CD4-positive, alpha-beta memory T cell (primary cell): ENCODE results near the gene SLC47A2. TPM values are rescaled to one million over a fixed set of nuclear protein-coding genes. Genes with fewer than 3 reads are reported as not detected.

Experiments used
- CTCF ChIA-PET: fragments of 350-600 bp; sonication (Branson Sonifier 250); formaldehyde crosslinking; loops from one replicate; lab custom pipeline; 2021; ENCODE audit warnings: inconsistent platforms; ENCODE audit not compliant: partially characterized antibody; lab: Charles Lee
- POLR2A ChIA-PET: fragments of 350-600 bp; sonication (Branson Sonifier 250); formaldehyde crosslinking; loops from one replicate; lab custom pipeline; 2021; ENCODE audit not compliant: partially characterized antibody; lab: Charles Lee
- DNase-seq, 5 donors: peaks; one replicate each; pipeline versions ENCODE4 v3.0.0 to v3.0.0-alpha.2; 2020 to 2022; ENCODE audit warnings: mixed read lengths in 1 of 5
- H3K27ac ChIP-seq: one replicate; pipeline ENCODE4 v1.7.0; 2013; ENCODE audit warnings: low read depth, low read length
- H3K27me3 ChIP-seq: 2 replicates; pipeline ENCODE4 v1.7.0; 2013; ENCODE audit warnings: mild to moderate bottlenecking, low read length, moderate library complexity; ENCODE audit not compliant: insufficient read depth
- H3K36me3 ChIP-seq: 2 replicates; pipeline ENCODE4 v1.7.0; 2013; ENCODE audit warnings: mild to moderate bottlenecking, low read length, moderate library complexity; ENCODE audit not compliant: insufficient read depth
- H3K4me1 ChIP-seq: 2 replicates; pipeline ENCODE4 v1.7.0; 2013; ENCODE audit warnings: mild to moderate bottlenecking, low read length, moderate library complexity; ENCODE audit not compliant: insufficient read depth
- H3K4me3 ChIP-seq, 2 donors: one replicate each; pipeline ENCODE4 v1.7.0; 2013; ENCODE audit warnings: low read length in 2 of 2, mild to moderate bottlenecking in 1 of 2
- H3K9me3 ChIP-seq, 2 donors: one replicate each; pipeline ENCODE4 v1.7.0; 2013; ENCODE audit warnings: low read length in 2 of 2, control low read depth in 1 of 2; ENCODE audit not compliant: control insufficient read depth in 1 of 2
- H3K27ac Mint-ChIP-seq, 7 donors: one replicate each; pipeline ENCODE4 v1.8.0; 2020 to 2021; ENCODE audit warnings: mixed read lengths in 7 of 7, mild to moderate bottlenecking in 6 of 7, inconsistent platforms in 3 of 7, moderate library complexity in 3 of 7
- H3K27me3 Mint-ChIP-seq, 2 donors: one replicate each; pipeline ENCODE4 v1.8.0; 2020 to 2021; ENCODE audit warnings: mixed read lengths in 2 of 2
- H3K36me3 Mint-ChIP-seq, 2 donors: one replicate each; pipeline ENCODE4 v1.8.0; 2020 to 2021; ENCODE audit warnings: mixed read lengths in 2 of 2, inconsistent platforms in 1 of 2, mild to moderate bottlenecking in 1 of 2
- H3K4me1 Mint-ChIP-seq, 4 donors: one replicate each; pipeline ENCODE4 v1.8.0; 2020 to 2021; ENCODE audit warnings: mixed read lengths in 4 of 4, mild to moderate bottlenecking in 1 of 4
- H3K4me3 Mint-ChIP-seq, 8 donors: one replicate each; pipeline ENCODE4 v1.8.0; 2020 to 2021; ENCODE audit warnings: mixed read lengths in 8 of 8, mild to moderate bottlenecking in 7 of 8, moderate library complexity in 6 of 8, inconsistent platforms in 3 of 8
- H3K9me3 Mint-ChIP-seq, 8 donors: one replicate each; pipeline ENCODE4 v1.8.0; 2020 to 2021; ENCODE audit warnings: mixed read lengths in 8 of 8, mild to moderate bottlenecking in 5 of 8, inconsistent platforms in 3 of 8, moderate library complexity in 1 of 8
- intact Hi-C: fragments of 100-400 bp; cut with micrococcal nuclease; formaldehyde crosslinking; loops from one replicate; pipeline ENCODE4 v1.15.1; 2023
- polyA plus RNA-seq, 2 donors: library from polyadenylated mRNA; unstranded; fragments of 300-500 nt; fragmentation: Illumina TruSeq; gene quantifications; one replicate each; pipeline ENCODE4 v1.2.3, GENCODE V29; 2021
- total RNA-seq, 2 experiments: library from RNA; stranded (reverse); gene quantifications; one replicate each; pipeline ENCODE4 v1.2.3, GENCODE V29; 2021

Gene SLC47A2
- total and polyA plus RNA-seq, 4 experiments from 2014 or later, result not detected

DNA sequence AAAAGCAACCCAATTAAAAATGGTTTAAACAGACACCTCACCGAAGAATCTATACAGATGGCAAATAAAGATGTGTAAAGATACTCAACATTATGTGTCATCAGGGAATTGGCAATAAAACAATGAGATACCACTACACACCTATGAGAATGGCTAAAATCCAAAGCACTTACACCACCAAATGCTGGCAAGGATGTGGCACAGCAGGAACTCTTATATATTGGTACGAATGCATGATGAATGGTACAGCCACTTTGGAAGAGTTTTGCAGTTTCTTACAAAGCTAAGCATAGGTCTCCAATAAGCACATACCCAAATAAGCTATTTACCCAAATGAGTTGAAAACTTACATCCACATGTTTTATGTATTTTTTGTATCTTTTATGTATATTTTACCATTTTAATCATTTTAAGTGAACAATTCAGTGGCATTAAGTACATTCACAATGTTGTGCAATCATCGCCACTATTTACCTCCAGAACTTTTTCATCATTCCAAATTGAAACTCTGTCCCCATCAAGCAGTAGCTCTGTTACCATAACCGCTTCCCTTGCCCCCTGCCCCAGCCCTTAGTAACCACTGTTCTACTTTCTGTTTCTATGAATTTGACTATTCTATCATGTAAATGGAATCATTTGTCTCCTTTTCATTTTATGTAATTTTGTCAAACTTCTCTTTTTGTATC lies 74.6 kb downstream of the SLC47A2 start:
- Histone ChIP-seq H3K27ac (no peak overlapping the region), H3K9me3 (no peaks in the 10 kb centered on the region), H3K4me3 (no peak overlapping the region), H3K27me3 (no peaks in the 10 kb centered on the region), H3K4me1 (no peaks in the 10 kb centered on the region), H3K36me3 (no peaks in the 10 kb centered on the region)
- ChIA-PET POLR2A (no interaction called here), CTCF (interaction anchor here (0.8 to 1.2 kb wide), 2 partner anchors 121 to 125 kb away, joined by 3 to 5 read pairs; no protein-coding TSS in a partner anchor)
- no peak overlapping the region for H3K4me3 Mint-ChIP-seq
- DNase-seq, result no peak
- H3K27me3 Mint-ChIP-seq, result peaks cover 5 to 7% of the 10 kb centered on the region in 2 donors
- peaks cover 2 to 9% (median 5%) of the 10 kb centered on the region in 4 donors for H3K4me1 Mint-ChIP-seq
- peaks cover 0 to 8% (median 0%) of the 10 kb centered on the region in 8 donors for H3K9me3 Mint-ChIP-seq
- H3K27ac Mint-ChIP-seq, result peak overlapping the region in 1 of 7 donors; percentile 12
- H3K36me3 Mint-ChIP-seq, result no peaks in the 10 kb centered on the region
- intact Hi-C loops, result no loop called here

DNA sequence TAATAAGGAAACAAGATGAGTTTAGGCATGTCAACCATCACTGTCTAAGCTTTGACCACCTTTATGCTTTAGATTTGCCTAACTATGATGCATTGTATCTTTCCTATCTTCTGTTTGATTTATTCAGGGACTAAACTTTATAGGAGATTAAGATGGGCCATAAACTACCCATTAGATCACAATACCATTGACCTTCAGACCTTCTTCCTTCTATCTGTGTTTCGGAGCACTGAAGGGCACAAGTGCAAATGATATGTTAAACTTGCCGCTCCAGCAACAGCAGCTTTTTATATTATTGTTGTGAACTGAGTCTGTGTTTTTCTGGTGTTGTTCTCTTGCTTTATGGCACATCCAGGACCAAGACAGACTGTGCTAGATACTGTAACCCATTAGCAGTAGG lies 84.5 kb downstream of the SLC47A2 start:
- H3K27me3 ChIP-seq, result no peaks in the 10 kb centered on the region
- no peaks in the 10 kb centered on the region for H3K36me3 ChIP-seq
- no peaks in the 10 kb centered on the region for H3K9me3 ChIP-seq
- no peaks in the 10 kb centered on the region for H3K4me1 Mint-ChIP-seq
- no peak overlapping the region for H3K27ac ChIP-seq
- intact Hi-C loops, result no loop called here
- no peaks in the 10 kb centered on the region for H3K9me3 Mint-ChIP-seq
- H3K4me1 ChIP-seq, result no peaks in the 10 kb centered on the region
- no peak overlapping the region for H3K27ac Mint-ChIP-seq
- DNase-seq, result no peak
- no peak overlapping the region for H3K4me3 Mint-ChIP-seq
- ChIA-PET CTCF (no interaction called here), POLR2A (no interaction called here)
- peaks cover 9% of the 10 kb centered on the region in 2 donors for H3K27me3 Mint-ChIP-seq
- H3K36me3 Mint-ChIP-seq, result no peaks in the 10 kb centered on the region
- H3K4me3 ChIP-seq, result no peak overlapping the region

DNA sequence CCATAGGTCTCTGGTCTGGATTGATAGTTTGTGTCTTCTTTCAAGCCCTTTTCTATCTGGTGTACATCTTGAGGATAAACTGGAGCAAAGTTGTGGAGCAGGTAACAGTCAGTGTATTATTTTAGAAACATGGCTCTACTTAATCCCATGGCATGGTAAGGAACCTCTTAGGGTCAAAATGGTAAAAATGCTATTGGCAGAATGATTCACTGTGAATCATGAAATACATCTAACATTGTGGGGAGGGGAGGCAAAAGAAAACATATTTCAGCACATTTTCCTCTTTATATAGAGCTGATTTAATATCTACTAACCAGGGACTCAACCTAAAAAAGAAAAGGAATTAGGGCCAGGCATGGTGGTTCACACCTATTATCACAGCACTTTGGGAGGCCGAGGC lies 85.7 kb downstream of the SLC47A2 start:
- Mint-ChIP-seq H3K27me3 (peaks cover 9 to 12% of the 10 kb centered on the region in 2 donors), H3K9me3 (no peaks in the 10 kb centered on the region), H3K36me3 (no peaks in the 10 kb centered on the region), H3K27ac (no peak overlapping the region), H3K4me3 (no peak overlapping the region), H3K4me1 (no peaks in the 10 kb centered on the region)
- Histone ChIP-seq H3K4me1 (no peaks in the 10 kb centered on the region), H3K9me3 (no peaks in the 10 kb centered on the region), H3K27ac (no peak overlapping the region), H3K4me3 (no peak overlapping the region), H3K27me3 (no peaks in the 10 kb centered on the region), H3K36me3 (no peaks in the 10 kb centered on the region)
- intact Hi-C loops, result no loop called here
- DNase-seq, result no peak
- POLR2A ChIA-PET, result no interaction called here
- CTCF ChIA-PET, result no interaction called here

DNA sequence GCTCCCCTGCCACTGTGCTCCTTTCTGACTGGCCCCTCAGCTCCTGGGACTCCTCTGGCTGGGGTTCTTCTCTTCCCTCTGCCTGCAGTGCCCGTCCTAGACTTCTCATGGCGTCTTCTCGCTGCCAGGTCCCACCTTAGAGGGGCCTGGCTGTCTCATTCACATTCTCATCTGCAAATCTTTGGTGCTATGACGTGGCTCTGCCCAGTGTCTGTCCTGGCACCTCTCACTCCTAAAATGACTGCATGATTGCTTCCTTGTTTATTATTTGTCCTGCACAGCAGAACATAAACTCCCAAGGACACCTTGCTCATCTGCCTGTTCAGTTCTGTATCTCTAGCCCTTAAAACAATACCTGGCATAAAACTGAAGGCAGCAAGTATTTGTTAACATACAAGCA lies 86.3 kb downstream of the SLC47A2 start:
- DNase-seq, result no peak
- Histone ChIP-seq H3K27me3 (no peaks in the 10 kb centered on the region), H3K36me3 (no peaks in the 10 kb centered on the region), H3K27ac (no peak overlapping the region), H3K9me3 (no peaks in the 10 kb centered on the region), H3K4me3 (no peak overlapping the region), H3K4me1 (no peaks in the 10 kb centered on the region)
- H3K36me3 Mint-ChIP-seq, result no peaks in the 10 kb centered on the region
- H3K4me3 Mint-ChIP-seq, result peak overlapping the region in 1 of 8 donors; percentile 13
- no peaks in the 10 kb centered on the region for H3K4me1 Mint-ChIP-seq
- H3K27ac Mint-ChIP-seq, result peak overlapping the region in 2 of 7 donors; percentile 10 to 24
- H3K27me3 Mint-ChIP-seq, result peaks cover 9 to 11% of the 10 kb centered on the region in 2 donors
- intact Hi-C loops, result no loop called here
- CTCF ChIA-PET, result no interaction called here
- H3K9me3 Mint-ChIP-seq, result no peaks in the 10 kb centered on the region
- POLR2A ChIA-PET, result no interaction called here

DNA sequence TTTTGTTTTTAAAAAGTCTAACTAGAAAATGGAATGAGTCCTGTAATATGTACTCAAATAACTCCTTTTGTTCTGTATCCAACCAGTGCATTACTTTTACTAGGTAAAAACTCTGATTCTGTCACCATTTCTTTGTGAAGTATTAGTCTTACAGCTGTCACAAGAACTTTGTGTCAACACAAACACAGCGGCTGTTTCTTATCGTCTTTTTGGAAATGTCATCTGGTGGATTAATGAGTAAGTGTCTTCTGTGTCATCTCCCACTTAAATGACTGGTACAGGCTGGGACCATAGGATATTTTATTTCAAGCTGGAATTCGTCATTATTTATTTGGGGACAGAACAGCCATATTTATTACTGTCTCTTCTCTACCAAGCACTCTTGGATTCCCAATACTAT lies 86.9 kb downstream of the SLC47A2 start:
- no peaks in the 10 kb centered on the region for H3K9me3 Mint-ChIP-seq
- ChIA-PET POLR2A (no interaction called here), CTCF (no interaction called here)
- Histone ChIP-seq H3K9me3 (no peaks in the 10 kb centered on the region), H3K4me1 (no peaks in the 10 kb centered on the region), H3K27me3 (no peaks in the 10 kb centered on the region), H3K4me3 (no peak overlapping the region), H3K36me3 (no peaks in the 10 kb centered on the region), H3K27ac (no peak overlapping the region)
- intact Hi-C loops, result no loop called here
- H3K4me3 Mint-ChIP-seq, result no peak overlapping the region
- DNase-seq, result no peak
- no peaks in the 10 kb centered on the region for H3K36me3 Mint-ChIP-seq
- no peak overlapping the region for H3K27ac Mint-ChIP-seq
- no peaks in the 10 kb centered on the region for H3K4me1 Mint-ChIP-seq
- peaks cover 6 to 11% of the 10 kb centered on the region in 2 donors for H3K27me3 Mint-ChIP-seq

Other genes starting within 250 kb of the SLC47A2 start
- gene SLC47A1, start 182.7 kb downstream of the SLC47A2 start, total RNA-seq, result under 1 TPM in 1 of 2 experiments, not detected in 1; 0.25 TPM
- not detected for gene SLC47A1, start 182.7 kb downstream of the SLC47A2 start, polyA plus RNA-seq
- 10 to 100 TPM; 45.8 to 52.5 TPM for gene ALDH3A2, start 67.8 kb downstream of the SLC47A2 start, total RNA-seq
- 10 to 100 TPM; 19.7 to 24.3 TPM for gene ALDH3A2, start 67.8 kb downstream of the SLC47A2 start, polyA plus RNA-seq
- gene ALDH3A1, start 31.7 kb upstream of the SLC47A2 start, total RNA-seq, result not detected
- not detected for gene ALDH3A1, start 31.7 kb upstream of the SLC47A2 start, polyA plus RNA-seq
- gene ULK2, start 151.4 kb upstream of the SLC47A2 start, total RNA-seq, result 10 to 100 TPM in 1 of 2 experiments, 1 to 10 TPM in 1; 10.0 to 14.5 TPM
- 10 to 100 TPM in 1 of 2 donors, 1 to 10 TPM in 1; 5.2 to 13.2 TPM for gene ULK2, start 151.4 kb upstream of the SLC47A2 start, polyA plus RNA-seq